Activated CD8-positive, alpha-beta memory T cell treated with anti-CD3 and anti-CD28 coated beads, Interleukin-2, amount 50 U/mL, for 24 hours (primary cell): ENCODE measurements around the gene FCHO1.
"Not testable (repeated sequence)": the region's sequence is repeated elsewhere in the genome, so short reads cannot be mapped to it uniquely, and the experiment has no call there.

Experiments
- DNase-seq: peaks from one replicate; pipeline ENCODE4 v3.0.0-alpha.2; 2020; ENCODE audit errors: extremely low read depth

FCHO1 gene

DNA sequence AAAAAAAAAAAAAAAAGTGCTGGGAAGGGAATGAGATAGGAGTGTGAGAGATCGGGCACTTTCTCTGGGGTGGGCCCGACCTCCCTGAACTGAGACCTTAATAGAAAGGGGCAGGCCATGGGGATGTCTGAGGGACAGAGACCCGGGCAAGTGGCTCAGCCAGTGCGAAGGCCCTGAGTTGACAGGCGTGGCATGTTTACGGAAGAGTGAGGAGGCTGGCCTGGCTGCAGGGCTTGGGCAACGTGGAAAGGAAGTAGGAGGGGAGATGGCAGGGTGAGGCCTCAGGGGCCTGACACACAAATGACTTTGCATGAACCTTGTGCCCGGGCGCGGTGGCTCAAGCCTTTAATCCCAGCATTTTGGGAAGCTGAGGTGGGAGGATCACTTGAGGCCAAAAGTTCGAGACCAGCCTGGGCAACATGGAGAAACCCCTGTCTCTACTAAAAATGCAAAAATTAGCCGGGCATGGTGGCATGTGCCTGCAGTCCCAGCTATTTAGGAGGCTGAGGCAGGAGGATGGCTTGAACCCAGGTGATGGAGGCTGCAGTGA is 13.9 kb downstream of the FCHO1 start:
- no peak for DNase-seq

GRCh38 chr19:17766543-17767131 is 15.4 kb downstream of the FCHO1 start:
- DNase-seq, result no peak

DNA sequence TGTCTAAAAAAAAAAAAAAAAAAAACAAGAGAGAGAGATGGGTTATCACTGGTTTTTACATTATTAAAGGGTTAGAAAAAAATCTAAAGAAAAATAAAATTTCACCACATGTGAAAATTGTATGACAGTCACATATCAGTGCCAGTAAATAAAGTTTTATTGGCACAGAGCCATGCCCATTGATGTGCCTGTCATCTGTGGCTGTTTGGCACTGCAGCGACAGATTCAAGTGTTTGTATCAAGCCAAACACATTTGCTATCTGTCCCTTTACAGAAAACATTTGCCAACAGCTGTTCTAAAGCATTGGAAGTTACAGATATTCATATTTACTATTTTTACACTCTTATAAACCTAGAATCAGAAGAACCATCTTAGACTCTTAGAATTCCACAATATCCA is 16.3 kb downstream of the FCHO1 start:
- DNase-seq, result no peak

- DNase-seq, result no peak
Measured at GRCh38 chr19:17770613-17771012, 19.3 kb downstream of the FCHO1 start.

DNA sequence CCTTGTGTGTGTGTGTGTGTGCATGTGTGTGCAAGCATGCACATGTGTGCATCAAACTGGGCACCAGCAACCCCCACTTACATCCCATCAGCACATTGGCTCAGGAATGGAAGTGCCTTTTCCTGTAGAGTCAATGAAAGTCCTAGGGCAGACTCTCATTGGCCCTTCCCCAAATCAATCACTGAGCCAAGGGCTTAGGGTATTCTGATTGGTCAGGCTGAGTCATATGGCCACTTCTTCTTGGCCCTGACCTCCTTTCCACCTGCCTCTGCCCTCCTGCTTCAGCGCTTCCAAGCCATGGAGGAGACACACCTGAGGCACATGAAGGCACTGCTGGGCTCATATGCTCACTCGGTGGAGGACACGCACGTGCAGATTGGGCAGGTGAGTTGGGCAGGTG is 20.9 kb downstream of the FCHO1 start:
- no peak for DNase-seq

GRCh38 chr19:17775245-17775927 is 24.1 kb downstream of the FCHO1 start:
- DNase-seq, result no peak

GRCh38 chr19:17775991-17776803 is 24.9 kb downstream of the FCHO1 start:
- no peak for DNase-seq

GRCh38 chr19:17777840-17778239 is 26.6 kb downstream of the FCHO1 start:
- DNase-seq, result not testable (repeated sequence)

GRCh38 chr19:17778251-17778967 is 27.1 kb downstream of the FCHO1 start:
- DNase-seq, result no peak

GRCh38 chr19:17778968-17779929 is 28.0 kb downstream of the FCHO1 start:
- no peak for DNase-seq

- no peak for DNase-seq
Measured at GRCh38 chr19:17780781-17781180, 29.5 kb downstream of the FCHO1 start.

DNA sequence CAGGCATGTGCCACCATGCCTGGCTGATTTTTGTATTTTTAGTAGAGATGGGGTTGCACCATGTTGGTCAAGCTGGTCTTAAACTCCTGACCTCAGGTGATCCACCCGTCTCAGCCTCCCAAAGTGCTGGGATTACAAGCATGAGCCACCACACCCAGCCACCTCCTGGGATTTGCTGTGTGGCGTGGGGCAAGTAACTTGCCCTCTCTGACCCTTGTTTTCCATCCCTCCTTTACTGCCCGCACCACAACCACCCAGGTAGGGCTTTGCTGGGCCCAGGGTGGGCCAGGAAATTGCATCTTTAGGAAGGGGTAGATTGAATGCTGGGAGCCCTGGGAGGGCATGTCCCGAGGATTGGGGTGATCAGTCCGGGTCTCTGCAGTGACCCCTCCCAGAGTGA is 32.4 kb downstream of the FCHO1 start:
- DNase-seq, result not testable (repeated sequence)

DNA sequence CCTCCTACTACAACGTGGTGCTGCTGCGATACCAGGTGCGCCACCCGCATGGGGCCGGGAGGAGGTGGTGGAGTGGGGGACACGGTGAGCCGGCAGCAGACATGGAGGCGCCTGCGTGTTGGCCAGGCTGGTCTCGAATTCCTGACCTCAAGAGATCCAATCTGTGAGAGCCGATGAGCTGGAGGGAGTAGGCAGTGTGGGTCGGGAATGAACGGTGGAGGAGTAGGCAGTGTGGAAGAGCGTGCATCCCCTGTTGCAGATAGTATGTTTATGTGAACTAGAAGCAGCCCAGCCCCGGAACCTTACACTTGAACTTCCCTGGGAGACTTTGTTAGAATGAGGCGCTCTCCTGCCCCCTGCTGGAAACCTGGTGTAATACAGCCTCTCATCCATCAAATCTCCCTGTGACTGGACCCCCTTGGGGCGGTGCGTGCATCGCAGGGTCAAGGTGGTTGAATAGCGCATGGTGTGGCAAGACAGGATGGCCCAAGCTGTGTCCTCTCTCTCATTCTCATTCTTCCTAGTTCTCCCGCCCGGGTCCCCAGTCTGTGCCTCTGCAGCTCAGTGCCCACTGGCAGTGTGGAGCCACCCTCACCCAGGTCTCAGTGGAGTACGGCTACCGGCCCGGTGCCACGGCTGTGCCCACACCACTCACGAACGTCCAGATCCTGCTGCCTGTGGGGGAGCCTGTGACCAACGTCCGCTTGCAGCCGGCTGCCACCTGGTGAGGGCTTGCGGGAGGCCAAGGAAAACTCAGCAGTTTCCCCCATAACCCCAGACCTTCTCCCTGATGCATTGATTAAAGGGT is 33.1 kb downstream of the FCHO1 start:
- peak; percentile 52 for DNase-seq

- DNase-seq, result no peak
Measured at GRCh38 chr19:17787274-17787913, 36.1 kb downstream of the FCHO1 start.

DNA sequence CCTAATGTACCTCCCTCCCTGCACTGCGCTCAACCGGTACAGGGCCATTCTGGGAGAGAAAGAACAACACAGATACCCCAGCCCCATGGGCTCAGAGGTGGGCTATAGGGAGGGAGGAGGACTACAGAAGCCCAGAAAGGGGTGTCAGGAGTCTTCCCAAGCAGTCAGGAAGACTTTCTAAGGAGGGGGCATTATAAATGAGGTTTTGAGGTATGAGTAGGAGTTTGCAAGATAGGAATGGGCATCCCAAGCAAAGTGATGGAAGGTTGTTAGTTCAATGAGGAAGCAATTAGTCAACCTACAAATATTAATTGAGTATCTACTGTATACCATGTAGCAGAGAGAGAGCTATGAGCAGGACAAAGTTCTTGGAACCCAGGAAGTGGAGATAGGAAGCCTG is 37.4 kb downstream of the FCHO1 start:
- DNase-seq, result no peak

DNA sequence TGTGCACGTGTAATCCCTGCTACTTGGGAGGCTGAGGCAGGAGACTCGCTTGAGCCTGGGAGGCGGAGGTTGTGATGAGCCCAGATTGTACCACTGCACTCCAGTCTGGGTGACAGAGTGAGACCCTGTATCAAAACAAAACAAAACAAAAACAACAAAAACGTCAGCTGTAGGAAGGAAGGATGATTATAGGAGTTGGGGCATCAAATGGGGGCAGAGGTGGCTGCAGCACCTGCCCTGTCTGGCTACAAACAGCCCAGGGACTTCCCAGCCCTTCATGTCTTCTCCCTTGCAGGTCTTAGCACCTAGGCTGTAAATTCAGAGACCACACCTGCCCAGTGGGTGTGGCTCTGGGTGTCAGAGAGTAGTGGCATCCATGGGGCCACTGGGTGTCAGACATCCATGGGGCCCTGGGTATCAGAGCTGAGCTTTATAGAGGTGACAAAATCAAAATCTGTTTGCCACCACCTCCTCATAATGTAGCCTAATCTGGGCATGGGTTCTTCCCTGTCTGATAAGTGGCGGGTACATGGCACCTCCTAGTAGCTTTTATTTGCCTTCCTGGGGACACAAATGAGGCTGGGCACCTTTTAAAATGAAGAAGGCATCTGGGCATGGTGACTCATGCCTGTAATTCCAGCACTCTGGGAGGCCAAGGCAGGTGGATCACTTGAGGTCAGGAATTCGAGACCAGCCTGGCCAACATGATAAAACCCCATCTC is 38.9 kb downstream of the FCHO1 start:
- no peak for DNase-seq

GRCh38 chr19:17794412-17794730 is 43.1 kb downstream of the FCHO1 start:
- no peak for DNase-seq

DNA sequence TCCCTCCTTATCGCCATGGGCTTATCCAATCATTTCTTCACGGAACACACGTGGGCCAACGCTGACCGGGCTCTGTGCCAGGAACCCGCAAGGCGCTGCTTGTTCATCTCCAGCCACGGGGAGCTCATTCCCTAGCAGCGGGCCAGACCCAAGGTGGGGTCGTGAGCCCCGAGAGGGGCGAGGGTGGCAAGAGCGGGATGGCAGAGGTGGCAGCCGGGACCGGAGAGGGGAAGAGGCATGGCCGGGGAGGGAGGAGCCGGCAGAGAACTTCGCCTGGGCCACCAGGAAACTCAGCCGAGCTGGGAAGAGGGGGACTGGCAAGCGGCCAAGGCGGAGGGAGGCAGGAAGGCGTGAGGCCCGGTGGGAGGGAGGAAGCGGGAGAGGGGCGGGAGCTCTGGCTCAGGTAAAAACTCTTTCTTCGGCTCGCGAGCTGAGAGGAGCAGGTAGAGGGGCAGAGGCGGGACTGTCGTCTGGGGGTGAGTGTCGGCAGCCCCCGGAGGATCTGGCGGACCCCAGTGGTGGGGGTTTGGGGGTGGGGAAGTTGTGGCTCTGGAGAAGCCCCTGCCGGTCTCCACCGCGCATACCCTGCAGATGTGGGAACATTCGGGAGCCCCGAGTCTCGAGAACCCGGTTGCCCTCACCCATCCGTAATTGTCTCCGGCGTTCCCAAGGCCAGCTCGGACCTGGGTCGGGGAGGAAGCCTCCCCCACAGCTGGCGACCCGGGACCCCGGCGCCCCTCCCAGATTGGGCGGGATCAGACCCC is 43.6 kb downstream of the FCHO1 start, which contains the start of gene B3GNT3:
Gene B3GNT3, plus strand, starts transcription at position 408 of the 764 bp plus-strand sequence. CDS start 12,670 bp downstream, outside the sequence.
- no peak for DNase-seq
